Daoy (cell line): ENCODE measurements around the gene ARHGEF6. TPM values are rescaled to one million over a fixed set of nuclear protein-coding genes. Genes with fewer than 3 reads are reported as not detected.
"Not testable (repeated sequence)": the region's sequence is repeated elsewhere in the genome, so short reads cannot be mapped to it uniquely, and the experiment has no call there.

ENCODE experiments used
- DNase-seq: peaks from one replicate; pipeline ENCODE4 v3.0.0-alpha.2; 2015; ENCODE audit warnings: low read depth
- total RNA-seq: library from RNA; depleted of rRNA; stranded (reverse); fragments of >200 nt; shearing (Covaris generic); gene quantifications from 2 replicates; pipeline ENCODE4 v1.2.3, GENCODE V29; 2014

The ARHGEF6 gene
- total RNA-seq, 1 experiment from 2014 or later, result 3.3 TPM

DNA sequence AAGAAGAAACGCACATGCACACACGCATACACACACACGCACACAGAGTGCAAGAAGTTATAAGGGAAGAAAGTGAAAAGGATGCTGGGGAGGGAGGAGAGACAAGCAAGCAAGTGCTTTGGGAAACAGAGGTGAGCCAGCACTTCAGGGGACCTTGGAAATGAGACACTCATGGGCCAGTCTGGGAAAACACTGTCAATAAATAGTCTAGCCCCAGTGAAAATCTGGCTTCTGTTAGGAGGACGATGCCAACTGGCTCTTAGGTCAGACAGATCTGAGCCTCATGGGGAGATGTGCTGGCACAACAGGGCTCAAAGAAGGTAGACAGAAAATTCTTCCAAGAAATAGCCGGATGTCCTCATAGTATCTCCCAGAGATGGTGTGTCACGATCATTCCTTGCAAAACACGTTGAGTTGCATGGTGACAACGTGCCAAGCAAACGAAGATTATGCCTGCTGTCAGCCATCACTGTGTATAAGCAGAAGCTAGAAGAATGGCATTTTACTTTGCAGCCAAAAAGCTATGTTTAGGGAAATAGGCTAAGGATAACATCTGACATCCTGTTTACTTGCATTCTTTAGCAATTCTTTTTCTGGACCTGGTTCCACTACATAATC lies 557 bp upstream of the ARHGEF6 start:
- peak; percentile 13 for DNase-seq

DNA sequence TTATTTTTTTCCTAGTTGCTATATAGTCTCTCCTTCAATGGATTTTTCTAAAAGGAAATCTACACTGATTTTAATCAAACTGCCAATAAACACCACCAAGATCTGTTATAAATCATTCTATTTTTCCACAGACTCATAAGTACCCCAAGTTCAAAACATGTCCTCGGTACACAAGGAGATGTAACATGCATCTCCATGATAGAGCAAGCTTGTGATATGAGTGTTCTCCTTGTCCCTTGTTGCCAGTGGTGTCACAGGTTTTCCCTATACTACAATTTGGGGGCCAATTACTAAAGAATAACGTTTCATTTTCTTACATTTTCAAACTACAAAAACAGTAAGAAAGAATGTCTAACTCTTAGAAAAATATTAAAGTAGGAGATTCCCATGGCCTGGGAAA lies 491 bp downstream of the ARHGEF6 start:
- DNase-seq, result no peak

DNA sequence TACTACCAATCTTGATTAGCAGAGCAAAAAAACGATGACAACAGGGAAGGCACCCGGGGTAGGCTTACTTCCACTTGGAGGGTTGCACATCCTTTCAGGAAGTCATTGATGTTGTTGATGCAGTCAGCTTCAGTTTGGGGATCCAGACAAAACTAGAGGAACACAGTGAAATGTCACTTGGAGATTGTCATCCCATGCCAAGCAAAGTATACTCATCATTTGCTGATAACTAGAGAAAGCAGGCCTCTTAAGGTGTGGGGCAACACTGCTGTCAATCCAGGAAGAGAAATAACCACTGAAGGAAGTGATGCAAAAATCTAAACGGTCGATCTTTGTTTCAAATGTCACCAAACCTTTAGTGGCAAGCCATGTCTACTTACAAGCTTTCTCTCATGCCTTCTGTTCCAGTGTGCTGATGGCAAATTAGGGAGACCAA lies 1.4 kb downstream of the ARHGEF6 start:
- DNase-seq, result no peak

DNA sequence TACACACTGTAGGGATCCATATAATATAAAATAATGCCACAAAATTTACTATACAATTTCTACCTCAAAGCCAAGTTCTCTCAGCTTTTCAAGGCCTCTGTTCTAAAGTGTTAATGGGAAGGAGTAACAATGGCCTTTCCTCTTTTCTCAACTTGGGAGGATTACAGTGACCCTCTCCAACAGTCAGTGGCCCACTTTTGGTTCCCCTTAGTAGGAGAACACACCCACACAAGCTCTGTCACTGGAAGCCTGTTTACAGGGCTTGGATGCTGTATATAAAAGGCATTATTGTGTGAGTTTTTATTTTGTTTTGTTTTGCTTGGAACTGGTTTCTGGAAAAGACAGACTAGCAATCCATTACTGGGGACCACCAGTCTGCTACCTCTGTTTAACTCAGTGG lies 1.8 kb downstream of the ARHGEF6 start:
- no peak for DNase-seq

DNA sequence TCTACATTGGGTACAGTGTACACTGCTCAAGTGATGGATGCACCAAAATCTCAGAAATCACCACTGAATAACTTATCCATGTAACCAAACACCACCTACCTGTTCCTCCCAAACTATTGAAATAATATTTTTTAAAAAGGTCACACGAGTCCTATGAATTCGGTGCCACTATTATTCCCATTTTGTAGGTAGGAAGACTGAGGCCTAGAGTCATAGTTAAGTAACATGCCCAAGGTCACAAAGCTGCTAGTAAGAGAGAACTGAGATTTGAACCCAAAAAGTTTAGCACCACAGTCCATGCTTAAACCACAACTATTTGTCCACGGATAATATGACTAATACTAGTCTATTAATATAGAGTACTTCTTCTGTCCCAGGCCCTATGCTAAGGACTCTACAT lies 2.7 kb downstream of the ARHGEF6 start:
- no peak for DNase-seq

DNA sequence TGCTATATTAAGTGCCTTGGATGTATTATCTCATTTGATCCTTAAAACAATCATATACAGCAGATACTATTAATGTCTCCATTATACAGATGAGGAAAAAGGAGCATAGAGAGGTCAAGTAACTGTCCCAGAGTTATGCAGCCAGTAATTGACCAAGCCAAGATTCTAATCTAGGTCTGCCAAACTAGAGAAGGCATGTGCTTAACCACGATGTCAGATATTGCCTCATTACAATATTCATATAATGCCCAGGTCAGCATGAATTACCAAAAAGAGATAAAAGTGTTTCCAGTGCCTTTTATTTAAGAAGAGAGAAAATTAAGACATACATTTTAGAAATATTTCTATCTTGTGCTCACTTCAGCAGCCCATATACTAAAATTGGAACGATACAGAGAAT lies 7.1 kb downstream of the ARHGEF6 start:
- no peak for DNase-seq

DNA sequence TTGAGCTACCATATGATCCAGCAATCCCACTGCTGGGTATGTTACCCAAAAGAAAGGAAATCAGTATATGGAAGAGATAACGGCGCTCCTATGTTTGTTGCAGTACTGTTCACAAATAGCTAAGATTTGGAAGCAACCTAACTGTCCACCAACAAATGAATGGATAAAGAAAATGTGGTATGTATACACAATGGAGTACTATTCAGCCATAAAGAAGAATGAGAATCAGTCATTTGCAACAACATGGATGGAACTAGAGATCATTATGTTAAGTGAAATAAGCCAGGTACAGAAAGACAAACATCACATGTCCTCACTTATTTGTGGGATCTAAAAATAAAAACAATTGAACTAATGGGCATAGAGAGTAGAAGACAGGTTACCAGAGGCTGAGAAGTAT lies 8.9 kb downstream of the ARHGEF6 start:
- DNase-seq, result not testable (repeated sequence)

DNA sequence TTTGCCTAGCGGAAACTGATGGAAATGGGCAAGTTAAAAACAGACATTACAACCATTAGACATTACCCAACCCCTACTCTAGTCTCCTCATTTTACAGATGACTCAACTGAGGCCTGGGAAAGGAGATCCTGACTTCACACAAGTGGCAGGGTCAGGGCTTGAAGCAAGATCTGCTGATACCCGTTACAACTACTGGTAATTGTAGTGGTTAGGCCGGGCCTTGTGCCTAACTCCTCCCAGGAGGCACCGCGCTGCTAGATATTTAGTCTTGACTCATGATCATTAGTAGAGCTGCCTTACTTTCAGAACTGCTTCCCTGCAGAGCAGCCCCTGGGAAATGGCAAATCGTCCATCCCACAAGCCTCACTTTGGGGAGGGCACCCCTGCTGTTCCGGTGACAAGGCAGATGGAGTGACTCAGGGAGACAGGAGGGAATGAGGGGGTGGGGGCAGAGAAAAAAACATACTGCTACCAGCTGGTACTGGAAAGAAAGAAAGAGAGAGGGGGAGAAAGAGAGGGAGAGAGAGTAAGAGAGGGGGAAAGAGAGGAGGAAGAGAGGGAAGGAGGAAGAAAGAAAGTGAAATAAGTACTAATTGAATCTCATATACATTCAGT lies 12.2 kb downstream of the ARHGEF6 start:
- DNase-seq, result peak; percentile 92

DNA sequence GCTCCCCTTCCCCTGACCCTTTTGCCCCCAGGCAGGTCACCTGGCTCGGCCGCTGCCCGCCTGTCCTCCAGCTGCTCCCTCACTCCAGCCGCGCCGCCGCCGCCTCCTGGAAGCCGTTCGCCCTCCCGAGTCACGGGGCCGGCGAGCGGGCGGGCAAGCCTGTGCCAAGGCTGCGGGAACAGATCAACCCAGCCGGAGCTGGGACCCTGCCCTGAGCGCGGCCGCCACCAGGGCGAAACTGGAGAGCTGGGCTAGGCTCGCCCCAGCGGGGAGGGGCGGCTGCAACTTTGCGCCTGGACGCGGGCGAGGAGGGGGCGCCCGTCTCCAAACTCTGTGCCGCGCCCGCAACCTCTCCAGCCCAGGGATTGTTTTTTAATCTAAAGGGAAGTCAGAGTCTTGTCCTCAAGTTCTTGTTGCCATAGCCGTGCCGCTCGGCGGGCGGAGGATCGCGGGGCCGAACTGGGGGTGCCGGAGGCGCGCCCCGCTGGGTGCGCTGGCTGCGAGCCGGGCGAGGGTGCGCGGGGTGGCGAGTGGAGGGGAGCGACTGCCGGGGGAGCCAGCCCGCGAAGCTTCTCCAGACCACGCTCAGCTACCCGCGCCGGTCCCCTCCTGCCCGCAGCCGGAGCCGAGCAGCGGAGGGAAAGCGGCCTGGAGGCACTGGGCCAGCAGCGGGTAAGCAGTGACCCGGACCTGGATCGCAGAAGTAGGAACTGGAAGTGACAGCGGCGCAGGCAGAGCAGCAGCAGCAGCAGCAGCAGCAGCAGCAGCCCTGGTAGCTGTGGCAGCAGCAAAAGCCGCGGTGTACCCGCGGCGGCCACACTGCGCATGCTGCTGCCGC lies 13.4 kb downstream of the ARHGEF6 start:
- DNase-seq, result peak; percentile 74

DNA sequence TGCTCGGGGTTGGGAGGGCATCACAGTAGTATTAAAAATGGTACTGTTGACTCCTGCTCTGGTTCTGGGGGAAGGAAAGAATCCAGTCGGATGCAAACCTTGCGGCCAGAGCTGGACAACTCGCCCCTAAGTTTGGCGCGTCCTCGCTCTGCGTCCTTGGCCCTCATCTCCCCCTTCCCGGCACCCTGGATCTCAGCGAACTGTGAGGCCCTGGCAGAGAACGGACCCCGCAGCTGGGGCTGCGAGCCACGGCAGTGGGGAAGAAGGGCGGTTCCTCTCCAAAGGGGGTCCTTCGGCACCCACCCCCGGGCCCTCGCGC lies 14.0 kb downstream of the ARHGEF6 start:
- DNase-seq, result no peak

DNA sequence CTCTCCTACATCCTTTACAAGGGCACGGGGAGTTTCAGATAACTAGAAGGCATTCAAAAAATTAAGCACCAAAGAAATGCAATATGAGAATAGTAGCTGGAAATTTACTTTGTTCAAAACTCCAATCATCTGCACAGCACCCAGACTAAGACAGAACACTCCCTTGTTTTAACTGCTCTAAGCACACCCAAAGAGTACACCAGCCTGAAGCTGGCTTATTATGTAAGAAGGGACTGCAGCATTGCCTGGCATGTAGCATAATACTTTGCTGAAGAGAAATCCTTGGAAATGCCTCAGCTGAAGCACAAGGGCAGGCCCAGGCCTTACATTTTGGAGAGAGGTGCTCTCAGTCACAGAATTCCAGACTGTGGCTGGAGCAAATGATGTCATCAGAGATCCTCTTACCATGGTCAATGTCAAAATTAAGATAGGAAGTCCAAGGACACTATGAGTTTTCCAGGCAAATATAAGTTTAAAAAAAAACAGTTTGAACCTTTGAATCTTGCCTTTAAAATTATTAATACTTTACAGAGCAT lies 14.8 kb downstream of the ARHGEF6 start:
- no peak for DNase-seq

DNA sequence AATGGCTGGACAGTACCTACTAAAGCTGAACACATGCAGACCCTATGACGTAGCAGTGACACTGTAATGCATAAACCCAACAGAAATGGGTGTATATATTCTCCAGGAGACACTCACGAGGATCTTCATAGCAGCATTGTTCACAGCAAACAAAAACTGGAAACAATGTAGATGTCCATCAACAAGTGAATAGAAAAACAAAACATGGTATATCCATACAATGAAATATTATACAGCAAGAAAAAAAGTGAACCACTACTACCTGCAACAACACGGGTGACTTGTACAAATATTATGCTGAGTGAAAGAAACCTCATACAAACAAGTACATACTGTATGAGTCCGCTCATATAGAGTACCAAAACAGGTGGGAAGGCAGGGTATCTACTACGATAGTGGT lies 16.5 kb downstream of the ARHGEF6 start:
- no peak for DNase-seq

DNA sequence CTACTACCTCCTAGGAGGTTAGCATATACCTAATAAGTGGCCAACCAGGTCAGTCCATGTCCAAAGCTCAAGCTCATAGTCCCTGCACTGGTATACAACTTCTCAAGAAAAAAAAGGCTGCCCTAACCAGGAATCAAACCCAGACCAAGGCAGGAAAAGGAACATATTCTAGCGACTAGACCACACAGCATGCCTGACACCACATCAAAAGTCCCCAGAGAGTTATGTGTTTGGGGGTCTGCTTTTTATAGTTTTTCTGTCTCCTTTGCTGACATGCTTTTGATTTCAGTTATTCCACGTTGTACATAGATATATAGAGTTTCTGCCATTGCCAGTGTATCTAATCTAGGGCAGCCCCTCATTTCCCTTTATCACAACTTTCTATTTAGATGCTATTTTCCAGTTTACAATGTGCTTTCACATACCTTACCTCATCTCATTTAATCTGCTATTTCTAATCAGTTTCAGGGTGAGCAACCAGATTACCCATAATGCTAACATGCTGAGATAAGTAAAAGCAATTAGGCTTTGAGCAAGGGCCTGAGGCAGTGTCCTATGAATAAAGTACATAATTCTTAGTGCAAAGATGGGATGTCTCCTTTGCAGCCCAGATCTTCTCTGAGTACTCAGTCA lies 17.8 kb downstream of the ARHGEF6 start:
- no peak for DNase-seq

DNA sequence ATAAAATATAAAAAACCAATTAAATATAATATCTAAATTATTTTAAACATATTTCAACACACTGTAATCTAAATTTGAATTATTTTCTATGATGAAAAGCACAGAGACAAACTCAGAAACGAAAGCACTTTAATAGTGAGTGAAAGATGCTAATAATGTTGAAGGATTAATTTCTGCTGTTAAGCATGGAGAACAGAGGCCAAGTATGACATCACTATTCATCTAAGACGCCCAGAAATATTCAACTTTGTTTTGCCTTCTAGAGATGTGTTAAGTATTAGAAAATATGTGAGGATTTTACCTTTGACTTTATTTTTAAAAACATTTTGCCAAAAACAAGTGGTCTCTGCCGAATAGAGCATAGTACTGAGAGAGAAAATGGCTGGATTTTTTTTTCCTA lies 19.3 kb downstream of the ARHGEF6 start:
- DNase-seq, result no peak

DNA sequence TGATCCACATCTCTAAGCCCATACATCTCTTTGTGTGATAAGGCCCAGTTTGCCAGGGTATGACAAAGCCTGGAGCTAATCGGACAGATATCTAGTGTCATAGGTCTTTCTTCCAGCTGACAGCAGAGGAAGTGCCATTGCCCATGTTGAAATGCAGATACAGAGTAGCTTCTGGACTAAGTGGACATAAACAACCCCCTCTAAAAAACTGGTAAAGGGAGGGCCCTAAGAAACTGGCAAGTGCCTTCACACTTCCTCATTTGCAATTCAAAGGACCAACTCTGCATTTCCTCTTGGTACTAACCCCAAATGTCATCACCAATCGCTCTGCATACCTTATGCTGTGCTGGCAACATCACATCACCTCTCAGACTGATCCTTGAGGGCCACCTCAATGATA lies 20.8 kb downstream of the ARHGEF6 start:
- DNase-seq, result no peak

DNA sequence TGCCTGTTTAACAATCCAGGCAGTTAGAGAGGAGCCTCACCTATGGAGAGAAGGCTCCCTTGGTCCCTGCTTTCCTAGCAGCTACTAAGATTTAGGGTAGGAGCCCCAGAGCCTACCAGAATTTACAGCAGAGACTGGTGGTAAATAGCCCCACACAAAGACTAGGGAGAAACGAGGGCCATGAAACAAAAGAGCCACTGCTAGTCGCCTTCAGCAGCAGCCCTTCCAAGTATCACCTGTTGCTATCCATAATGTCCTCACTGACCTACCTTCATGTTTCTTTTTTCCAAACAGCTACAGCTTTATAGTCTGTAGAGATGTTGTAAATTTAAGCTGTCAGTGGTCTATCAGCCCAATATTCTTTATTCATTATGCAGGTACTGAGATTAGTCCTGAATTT lies 25.3 kb downstream of the ARHGEF6 start:
- DNase-seq, result no peak

DNA sequence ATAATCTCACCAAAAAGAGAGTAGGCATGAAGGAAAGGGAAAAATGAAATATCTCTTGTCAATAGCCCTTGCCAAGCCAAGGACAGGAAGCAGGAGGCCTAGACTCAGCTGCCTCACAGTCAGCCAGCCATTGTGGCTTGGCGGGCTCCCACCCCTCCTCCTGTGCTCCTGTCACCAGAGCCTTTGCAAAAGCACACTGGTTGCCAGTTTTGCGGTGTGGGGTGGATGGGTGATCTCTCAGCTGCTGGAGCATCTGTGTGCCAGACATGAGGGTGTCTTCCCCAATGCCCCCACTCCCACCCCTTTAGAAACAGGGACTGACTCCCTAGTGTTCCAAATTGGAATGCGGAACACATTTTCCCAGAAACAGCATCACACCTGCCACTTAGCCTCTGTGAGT lies 26.1 kb downstream of the ARHGEF6 start:
- DNase-seq, result no peak

DNA sequence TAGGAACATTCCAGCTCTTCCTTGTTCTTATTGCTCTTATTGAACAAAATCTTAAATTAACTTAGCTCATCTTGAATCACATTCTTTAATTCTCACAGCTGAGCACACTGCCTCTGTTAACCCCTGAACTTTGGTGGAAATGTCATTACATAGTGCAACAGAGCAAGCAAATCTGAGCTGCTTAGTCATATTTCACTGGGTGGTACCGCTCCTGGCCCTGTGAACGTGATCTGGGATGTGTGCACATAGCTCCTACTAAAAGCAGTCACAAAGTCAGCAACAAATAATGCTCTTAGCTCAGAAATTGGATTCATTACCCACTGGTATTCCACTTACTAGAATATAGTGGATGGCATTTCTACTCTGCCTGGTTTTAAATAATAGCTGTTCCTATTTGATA lies 27.9 kb downstream of the ARHGEF6 start:
- DNase-seq, result peak; percentile 4

DNA sequence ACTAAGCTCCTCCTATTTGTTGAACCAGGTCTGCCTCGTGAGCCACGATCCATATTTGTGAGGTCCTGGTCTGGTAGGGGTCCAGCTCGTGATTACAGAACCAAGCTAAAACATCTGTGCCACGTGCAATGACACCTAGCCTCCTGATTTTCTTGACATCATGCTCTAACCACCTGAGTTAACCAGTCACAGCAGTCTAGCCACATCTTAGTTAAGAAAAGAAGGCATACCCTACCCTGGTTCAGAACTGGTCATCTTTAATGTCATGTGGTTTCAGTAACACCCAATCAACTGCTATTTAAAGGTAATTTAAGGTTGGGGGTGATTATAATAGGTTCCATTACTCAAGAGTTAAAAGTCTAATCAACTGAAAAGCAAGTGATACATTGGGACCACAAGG lies 28.4 kb downstream of the ARHGEF6 start:
- no peak for DNase-seq

DNA sequence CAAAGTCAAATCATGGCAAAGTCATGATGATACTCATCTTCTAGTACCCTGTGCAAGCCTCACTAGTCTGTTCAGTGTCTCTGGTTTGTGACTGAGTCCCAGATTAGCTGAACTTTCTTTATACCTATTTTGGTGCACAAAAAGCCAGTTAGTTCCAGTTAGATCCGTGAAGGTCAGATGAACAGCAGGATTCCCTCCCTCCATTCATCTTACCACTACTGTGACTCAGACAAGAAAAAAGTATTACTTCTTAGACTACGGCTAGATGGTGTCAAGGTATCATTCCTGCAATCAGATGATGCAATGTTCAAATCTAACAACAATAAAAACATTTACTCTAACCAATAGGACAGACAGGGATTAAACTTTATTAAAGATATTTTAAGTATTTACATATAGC lies 30.4 kb downstream of the ARHGEF6 start:
- no peak for DNase-seq

DNA sequence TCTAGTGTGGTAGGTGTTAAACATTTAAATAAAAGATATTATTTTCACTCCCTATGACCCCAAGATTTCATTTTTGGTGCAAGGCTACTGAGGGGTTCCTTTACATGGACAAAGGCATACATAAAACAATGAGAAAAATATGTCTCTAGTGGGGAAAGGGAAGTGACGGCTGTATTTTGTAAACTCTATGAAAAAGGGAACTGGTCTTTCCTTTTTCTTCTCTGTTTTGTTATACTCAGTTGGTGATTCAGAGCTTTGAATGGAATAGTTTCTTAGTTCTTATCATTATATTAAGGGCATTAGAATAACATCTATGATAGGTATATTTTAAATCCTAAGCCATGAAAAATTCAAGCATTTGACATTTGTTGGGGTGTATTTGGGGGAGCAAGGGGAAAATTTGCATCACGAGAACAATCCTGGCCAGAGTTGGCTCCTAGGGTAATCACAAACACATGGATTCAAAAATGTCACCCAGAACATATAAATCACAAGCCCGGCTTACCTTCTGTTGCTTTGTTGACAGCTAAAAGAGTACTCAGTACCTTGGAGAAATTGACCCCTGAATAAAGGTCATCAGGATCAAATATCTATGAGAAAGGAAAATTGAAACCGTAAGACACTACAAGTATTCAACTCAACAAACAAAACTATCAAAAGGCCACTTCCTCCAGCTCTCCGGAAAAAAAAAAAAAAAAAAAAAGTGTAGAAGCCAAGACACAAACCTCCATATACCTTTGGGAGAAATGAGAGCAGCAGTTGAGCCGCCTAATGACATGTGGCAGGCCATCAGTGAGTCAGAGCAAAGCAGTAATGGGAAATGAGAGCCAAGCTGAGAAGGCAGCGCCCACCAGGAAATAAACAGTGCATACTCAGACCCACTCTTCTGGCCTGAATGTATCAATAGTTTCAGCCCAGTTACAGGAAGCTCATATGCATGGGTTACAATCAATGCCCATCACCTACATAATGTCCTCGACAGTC lies 33.4 kb downstream of the ARHGEF6 start:
- peak; percentile 31 for DNase-seq
